Sigmoid colon (tissue), 7 donors: ENCODE measurements around the gene PTPRE. TPM values are rescaled to one million over a fixed set of nuclear protein-coding genes. Genes with fewer than 3 reads are reported as not detected.

Experiments
- DNase-seq: peaks from one replicate; pipeline ENCODE4 v3.0.0-alpha.2; 2019
- H3K27ac ChIP-seq, 4 donors: fragments of 200-600 bp; sonication (generic); one replicate each; pipeline ENCODE4 v1.5.1; 2016 to 2019; ENCODE audit warnings: mild to moderate bottlenecking in 1 of 4
- H3K27me3 ChIP-seq, 3 donors: fragments of 200-600 bp; sonication (generic); one replicate each; pipeline ENCODE4 v1.5.1; 2019; ENCODE audit warnings: mild to moderate bottlenecking in 1 of 3
- H3K36me3 ChIP-seq, 4 donors: fragments of 200-600 bp; sonication (generic); one replicate each; pipeline ENCODE4 v1.5.1; 2016 to 2019
- H3K4me1 ChIP-seq, 4 donors: fragments of 200-600 bp; sonication (generic); one replicate each; pipeline ENCODE4 v1.5.1; 2017 to 2019
- H3K4me3 ChIP-seq, 4 donors: fragments of 200-600 bp; sonication (generic); one replicate each; pipeline ENCODE4 v1.5.1; 2017 to 2019; ENCODE audit warnings: mild to moderate bottlenecking in 2 of 4, moderate library complexity in 1 of 4
- H3K9me3 ChIP-seq, 4 donors: fragments of 200-600 bp in 3 of 4; sonication (generic) in 3 of 4; one replicate each; pipeline versions ENCODE4 v1.5.1 to v1.6.1; 2013 to 2019
- EP300 ChIP-seq, 4 donors: sonication (generic); formaldehyde crosslinking; IDR thresholded peaks; one replicate each; pipeline ENCODE4 v1.6.1; 2017; ENCODE audit warnings: antibody characterized with exemption in 4 of 4
- POLR2A ChIP-seq, 2 donors: fragments of 450-650 bp; IDR thresholded peaks; one replicate each; pipeline ENCODE4 v1.6.1; 2016; ENCODE audit warnings: antibody characterized with exemption in 2 of 2, mild to moderate bottlenecking in 2 of 2, moderate library complexity in 2 of 2
- POLR2AphosphoS5 ChIP-seq, 4 donors: sonication (generic); formaldehyde crosslinking; IDR thresholded peaks; one replicate each; pipeline ENCODE4 v1.6.1; 2017; ENCODE audit warnings: antibody characterized with exemption in 4 of 4
- WGBS, 2 donors: extraction: QIAGEN DNeasy Blood & Tissue Kit; methylation state at CpG; one replicate each; pipeline ENCODE4 v1.1.7; 2013; 5-methylcytosine and 5-hydroxymethylcytosine counted together
- intact Hi-C: fragments of 100-400 bp; cut with DNase I; formaldehyde crosslinking; loops from one replicate; pipeline ENCODE4 v1.15.1; 2023
- polyA plus RNA-seq, 3 donors: library from polyadenylated mRNA; stranded (reverse); fragments of 200-250 nt; gene quantifications; one replicate each; pipeline ENCODE4 v1.2.3, GENCODE V29; 2013
- total RNA-seq, 4 donors: library from RNA; depleted of rRNA; stranded (reverse); fragments of >200 nt; gene quantifications; one replicate each; pipeline ENCODE4 v1.1.0, GENCODE V29; 2016
- TF ChIP-seq, protein P1 (sequence below), 4 experiments: fragments of 450-650 bp in 3 of 4; fragments of 200-600 bp in 1 of 4; IDR thresholded peaks; one replicate each; pipeline ENCODE4 v1.5.1; 2016 to 2019; ENCODE audit warnings: antibody characterized with exemption in 4 of 4, mild to moderate bottlenecking in 3 of 4, moderate library complexity in 2 of 4
- donor health status: healthy with polysubstance abuse.
- donor health status: Bipolar disorder and iron deficiency.
- donor health status: healthy.

Gene PTPRE
- total and polyA plus RNA-seq, 7 donors, result 4.2 to 17.9 (median 11.9) TPM

DNA sequence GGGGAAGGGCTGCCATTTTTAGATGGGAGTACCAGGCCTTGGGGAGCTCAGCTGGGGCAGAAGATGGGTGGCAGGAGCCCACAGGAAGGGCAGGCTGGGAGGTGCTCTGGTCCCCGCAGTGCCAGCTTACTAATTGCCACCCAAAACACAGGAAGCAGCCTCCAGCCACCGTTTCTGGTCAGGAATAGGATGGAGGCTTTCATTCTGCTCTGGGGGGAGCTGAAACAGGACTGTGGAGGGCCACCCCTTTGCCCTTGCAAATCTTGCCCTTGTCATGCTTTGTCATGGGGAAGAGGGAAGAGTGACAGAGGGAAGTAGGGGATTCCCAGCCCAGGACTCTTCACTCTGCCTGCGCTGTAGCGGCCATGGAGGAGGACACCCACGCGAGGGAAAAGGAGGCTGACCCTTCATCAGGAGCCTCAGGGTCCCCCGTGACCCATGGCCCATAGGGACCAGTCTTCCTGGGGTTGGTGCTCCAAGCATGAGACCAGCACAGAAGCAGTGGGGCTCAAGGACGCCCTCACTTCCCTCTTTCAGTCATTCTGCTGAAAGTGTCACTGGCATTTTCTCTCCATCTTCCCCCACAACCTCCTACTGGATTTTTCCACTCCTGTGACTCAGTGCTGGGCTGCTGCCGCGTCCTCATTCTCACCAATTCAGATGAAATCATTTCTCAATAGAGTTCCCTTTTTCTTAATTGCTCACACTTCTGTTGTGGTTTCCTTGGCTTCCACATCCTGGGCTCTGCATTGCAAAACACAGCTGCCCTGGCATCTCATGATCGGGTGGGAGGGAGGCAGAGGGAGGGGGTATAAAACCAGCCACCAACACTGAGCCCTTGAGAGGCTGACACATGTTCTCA, 157.4 kb downstream of the PTPRE start:
- H3K36me3 ChIP-seq, result peaks cover 0 to 14% (median 3%) of the 10 kb centered on the region in 4 donors
- 46 to 76% methylated on average over 11 of the region's 11 CpGs for WGBS, 2 donors

DNA sequence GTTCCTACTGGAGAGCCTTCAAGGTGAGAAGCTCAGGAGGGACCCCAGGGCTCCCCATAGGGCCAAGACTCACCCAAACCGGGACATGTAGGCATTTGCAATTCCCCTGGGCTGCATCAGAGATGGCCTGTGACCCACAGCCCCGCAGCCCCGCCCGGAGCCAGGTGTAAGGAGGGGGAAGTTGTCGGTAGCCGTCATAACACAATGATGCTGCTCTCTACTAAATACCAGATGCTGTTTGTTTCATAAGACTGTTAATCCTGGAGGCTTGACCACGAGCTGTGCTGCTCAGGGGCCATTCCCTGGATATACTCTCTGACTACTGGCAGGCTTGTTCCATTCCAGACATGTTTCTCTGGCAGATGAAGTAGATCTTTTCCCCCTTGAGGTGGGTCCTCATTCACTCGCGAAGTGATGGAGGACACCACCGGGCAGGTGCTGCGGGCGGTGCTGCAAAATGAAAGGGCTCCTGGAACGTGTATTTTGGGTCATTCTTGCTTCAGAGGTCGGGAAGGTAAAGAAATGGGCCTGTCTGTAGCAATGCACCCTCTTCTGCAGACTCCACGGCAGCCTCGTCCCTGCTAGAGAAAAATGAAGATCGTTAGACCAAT, 158.2 kb downstream of the PTPRE start:
- peak; percentile 84 for DNase-seq
- peak overlapping the region; percentile 57 to 73 (median 68) for H3K27ac ChIP-seq
- intact Hi-C loops, result no loop called here

More for the DNA sequence above, 157.4 kb downstream of the PTPRE start:
- H3K27me3 ChIP-seq, result peaks cover 0 to 6% (median 0%) of the 10 kb centered on the region in 3 donors
- H3K27ac ChIP-seq, result peak overlapping the region; percentile 57 to 73 (median 68)
- TF ChIP-seq EP300 (IDR thresholded peaks at IDR 0.05), result peak in 2 of 4 donors; percentile 48 to 50
- no peak for TF ChIP-seq POLR2A (IDR thresholded peaks at IDR 0.05)
- peak in 2 of 4 donors; percentile 40 to 70 for TF ChIP-seq POLR2AphosphoS5 (IDR thresholded peaks at IDR 0.05)
- no peak overlapping the region for H3K4me3 ChIP-seq
- peaks cover 0 to 21% (median 10%) of the 10 kb centered on the region in 4 donors for H3K4me1 ChIP-seq
- DNase-seq, result peak; percentile 91
- no peaks in the 10 kb centered on the region for H3K9me3 ChIP-seq
- intact Hi-C loops, result no loop called here

GRCh38 chr10:128065881-128066534, 159.1 kb downstream of the PTPRE start:
- 90 to 91% methylated on average over 13 of the region's 13 CpGs for WGBS, 2 donors
- DNase-seq, result peak; percentile 62
- H3K9me3 ChIP-seq, result no peaks in the 10 kb centered on the region
- H3K4me1 ChIP-seq, result peaks cover 0 to 23% (median 9%) of the 10 kb centered on the region in 4 donors
- peaks cover 0 to 26% (median 3%) of the 10 kb centered on the region in 4 donors for H3K36me3 ChIP-seq
- peaks cover 0 to 6% (median 0%) of the 10 kb centered on the region in 3 donors for H3K27me3 ChIP-seq
- intact Hi-C loops, result no loop called here
- TF ChIP-seq, protein P1, sequence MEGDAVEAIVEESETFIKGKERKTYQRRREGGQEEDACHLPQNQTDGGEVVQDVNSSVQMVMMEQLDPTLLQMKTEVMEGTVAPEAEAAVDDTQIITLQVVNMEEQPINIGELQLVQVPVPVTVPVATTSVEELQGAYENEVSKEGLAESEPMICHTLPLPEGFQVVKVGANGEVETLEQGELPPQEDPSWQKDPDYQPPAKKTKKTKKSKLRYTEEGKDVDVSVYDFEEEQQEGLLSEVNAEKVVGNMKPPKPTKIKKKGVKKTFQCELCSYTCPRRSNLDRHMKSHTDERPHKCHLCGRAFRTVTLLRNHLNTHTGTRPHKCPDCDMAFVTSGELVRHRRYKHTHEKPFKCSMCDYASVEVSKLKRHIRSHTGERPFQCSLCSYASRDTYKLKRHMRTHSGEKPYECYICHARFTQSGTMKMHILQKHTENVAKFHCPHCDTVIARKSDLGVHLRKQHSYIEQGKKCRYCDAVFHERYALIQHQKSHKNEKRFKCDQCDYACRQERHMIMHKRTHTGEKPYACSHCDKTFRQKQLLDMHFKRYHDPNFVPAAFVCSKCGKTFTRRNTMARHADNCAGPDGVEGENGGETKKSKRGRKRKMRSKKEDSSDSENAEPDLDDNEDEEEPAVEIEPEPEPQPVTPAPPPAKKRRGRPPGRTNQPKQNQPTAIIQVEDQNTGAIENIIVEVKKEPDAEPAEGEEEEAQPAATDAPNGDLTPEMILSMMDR (IDR thresholded peaks at IDR 0.05), result no peak
- TF ChIP-seq EP300 (IDR thresholded peaks at IDR 0.05), result no peak
- no peak for TF ChIP-seq POLR2A (IDR thresholded peaks at IDR 0.05)
- TF ChIP-seq POLR2AphosphoS5 (IDR thresholded peaks at IDR 0.05), result no peak
- H3K4me3 ChIP-seq, result no peak overlapping the region
- H3K27ac ChIP-seq, result no peak overlapping the region

More for the DNA sequence above, 158.2 kb downstream of the PTPRE start:
- TF ChIP-seq POLR2A (IDR thresholded peaks at IDR 0.05) (no peak), POLR2AphosphoS5 (IDR thresholded peaks at IDR 0.05) (no peak), EP300 (IDR thresholded peaks at IDR 0.05) (no peak)
- TF ChIP-seq, protein P1 (IDR thresholded peaks at IDR 0.05), result no peak
- H3K9me3 ChIP-seq, result no peaks in the 10 kb centered on the region
- 58 to 63% methylated on average over 17 of the region's 17 CpGs for WGBS, 2 donors
- H3K4me1 ChIP-seq, result peaks cover 0 to 23% (median 9%) of the 10 kb centered on the region in 4 donors
- peaks cover 0 to 6% (median 0%) of the 10 kb centered on the region in 3 donors for H3K27me3 ChIP-seq
- H3K36me3 ChIP-seq, result peaks cover 0 to 17% (median 3%) of the 10 kb centered on the region in 4 donors
- H3K4me3 ChIP-seq, result no peak overlapping the region

- peaks cover 0 to 6% (median 0%) of the 10 kb centered on the region in 3 donors for H3K27me3 ChIP-seq
- TF ChIP-seq, protein P1 (IDR thresholded peaks at IDR 0.05), result no peak
- TF ChIP-seq POLR2A (IDR thresholded peaks at IDR 0.05) (no peak), EP300 (IDR thresholded peaks at IDR 0.05) (no peak), POLR2AphosphoS5 (IDR thresholded peaks at IDR 0.05) (no peak)
- H3K27ac ChIP-seq, result no peak overlapping the region
- intact Hi-C loops, result no loop called here
- no peak overlapping the region for H3K4me3 ChIP-seq
- H3K9me3 ChIP-seq, result no peaks in the 10 kb centered on the region
- peaks cover 0 to 23% (median 9%) of the 10 kb centered on the region in 4 donors for H3K4me1 ChIP-seq
- DNase-seq, result no peak
- peaks cover 0 to 28% (median 3%) of the 10 kb centered on the region in 4 donors for H3K36me3 ChIP-seq
- 85 to 95% methylated on average over 13 of the region's 13 CpGs for WGBS, 2 donors
Measured at GRCh38 chr10:128066870-128067382, 160.0 kb downstream of the PTPRE start.
